Smooth muscle cell of the coronary artery (primary cell): ENCODE results near the gene FUT4. TPM values are rescaled to one million over a fixed set of nuclear protein-coding genes. Genes with fewer than 3 reads are reported as not detected.

ENCODE experiments used
- total RNA-seq: library from RNA; depleted of rRNA; stranded (reverse); fragments of >200 nt; gene quantifications from 2 replicates; pipeline ENCODE4 v1.2.3, GENCODE V29; 2014; ENCODE audit warnings: low replicate concordance

The FUT4 gene, protein sequence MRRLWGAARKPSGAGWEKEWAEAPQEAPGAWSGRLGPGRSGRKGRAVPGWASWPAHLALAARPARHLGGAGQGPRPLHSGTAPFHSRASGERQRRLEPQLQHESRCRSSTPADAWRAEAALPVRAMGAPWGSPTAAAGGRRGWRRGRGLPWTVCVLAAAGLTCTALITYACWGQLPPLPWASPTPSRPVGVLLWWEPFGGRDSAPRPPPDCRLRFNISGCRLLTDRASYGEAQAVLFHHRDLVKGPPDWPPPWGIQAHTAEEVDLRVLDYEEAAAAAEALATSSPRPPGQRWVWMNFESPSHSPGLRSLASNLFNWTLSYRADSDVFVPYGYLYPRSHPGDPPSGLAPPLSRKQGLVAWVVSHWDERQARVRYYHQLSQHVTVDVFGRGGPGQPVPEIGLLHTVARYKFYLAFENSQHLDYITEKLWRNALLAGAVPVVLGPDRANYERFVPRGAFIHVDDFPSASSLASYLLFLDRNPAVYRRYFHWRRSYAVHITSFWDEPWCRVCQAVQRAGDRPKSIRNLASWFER
- total RNA-seq: 2.2 and 16.8 TPM in 2 replicates

GRCh38 chr11:94543695-94544645 lies at the start of gene FUT4:
FUT4 (plus strand) TSS chr11:94543921; CDS start chr11:94544134, 213 bp downstream.

GRCh38 chr11:94511932-94512781 lies 31.6 kb upstream of the FUT4 start, which contains the start of gene C11orf97:
C11orf97 (plus strand) TSS chr11:94512461; CDS start chr11:94512529, 68 bp downstream.

DNA sequence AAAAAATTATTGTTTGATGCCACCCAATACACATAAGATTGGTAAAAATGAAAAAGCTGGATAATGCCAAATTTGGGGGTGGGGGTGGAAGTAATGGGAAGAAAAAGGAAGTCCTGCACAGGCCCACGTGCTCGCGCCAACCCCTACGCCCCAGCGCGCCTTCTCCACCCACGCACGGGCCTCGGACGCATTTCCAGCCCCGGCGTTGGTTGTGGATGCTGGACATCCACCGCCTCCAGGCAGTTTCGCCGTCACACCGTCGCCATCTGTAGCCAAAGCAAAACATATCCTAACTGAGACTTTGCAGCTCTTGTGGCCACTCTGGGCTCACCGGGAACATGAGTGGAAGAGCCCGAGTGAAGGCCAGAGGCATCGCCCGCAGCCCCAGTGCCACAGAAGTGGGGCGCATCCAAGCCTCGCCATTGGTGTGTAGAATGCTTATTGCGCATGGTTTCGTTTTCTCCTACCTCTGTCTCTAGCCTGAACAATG lies 23.5 kb downstream of the FUT4 start, which contains the start of gene PIWIL4:
TSS of gene PIWIL4 (plus strand) at position 188 of the 490 bp plus-strand sequence. CDS start at position 339, 151 bp downstream.

Other genes starting within 250 kb of the FUT4 start
- not detected in 2 replicates for gene IZUMO1R, start 239.3 kb upstream of the FUT4 start, total RNA-seq
- gene GPR83, start 142.5 kb upstream of the FUT4 start, total RNA-seq: under 0.01 TPM in 1 of 2 replicates, not detected in the other
- gene MRE11, start 50.1 kb upstream of the FUT4 start, total RNA-seq: 5.7 and 7.3 TPM in 2 replicates
- gene ANKRD49, start 49.9 kb upstream of the FUT4 start, total RNA-seq: 6.8 and 8.7 TPM in 2 replicates
- gene C11orf97, start 31.5 kb upstream of the FUT4 start, total RNA-seq: not detected in 2 replicates
- gene PIWIL4, start 23.4 kb downstream of the FUT4 start, total RNA-seq: 3.5 and 9.9 TPM in 2 replicates
- 37.3 and 47.8 TPM in 2 replicates for gene AMOTL1, start 224.4 kb downstream of the FUT4 start, total RNA-seq